ENCODE data around the gene TMEM255A.

GRCh38 chrX:120287513-120288112 lies 23.6 kb downstream of the TMEM255A start:
- TF ChIP-seq CTCF (IDR thresholded peaks at IDR 0.05; ENCODE audit: insufficient read depth, low read length) (no peak), POLR2AphosphoS5 (IDR thresholded peaks at IDR 0.05; ENCODE audit: low read depth) (no peak)
